ENCODE results near the gene TEX2. TPM values are rescaled to one million over a fixed set of nuclear protein-coding genes. Genes with fewer than 3 reads are reported as not detected.

TEX2 gene
- total RNA-seq, 1 experiment from 2014 or later: 27.9 TPM

DNA sequence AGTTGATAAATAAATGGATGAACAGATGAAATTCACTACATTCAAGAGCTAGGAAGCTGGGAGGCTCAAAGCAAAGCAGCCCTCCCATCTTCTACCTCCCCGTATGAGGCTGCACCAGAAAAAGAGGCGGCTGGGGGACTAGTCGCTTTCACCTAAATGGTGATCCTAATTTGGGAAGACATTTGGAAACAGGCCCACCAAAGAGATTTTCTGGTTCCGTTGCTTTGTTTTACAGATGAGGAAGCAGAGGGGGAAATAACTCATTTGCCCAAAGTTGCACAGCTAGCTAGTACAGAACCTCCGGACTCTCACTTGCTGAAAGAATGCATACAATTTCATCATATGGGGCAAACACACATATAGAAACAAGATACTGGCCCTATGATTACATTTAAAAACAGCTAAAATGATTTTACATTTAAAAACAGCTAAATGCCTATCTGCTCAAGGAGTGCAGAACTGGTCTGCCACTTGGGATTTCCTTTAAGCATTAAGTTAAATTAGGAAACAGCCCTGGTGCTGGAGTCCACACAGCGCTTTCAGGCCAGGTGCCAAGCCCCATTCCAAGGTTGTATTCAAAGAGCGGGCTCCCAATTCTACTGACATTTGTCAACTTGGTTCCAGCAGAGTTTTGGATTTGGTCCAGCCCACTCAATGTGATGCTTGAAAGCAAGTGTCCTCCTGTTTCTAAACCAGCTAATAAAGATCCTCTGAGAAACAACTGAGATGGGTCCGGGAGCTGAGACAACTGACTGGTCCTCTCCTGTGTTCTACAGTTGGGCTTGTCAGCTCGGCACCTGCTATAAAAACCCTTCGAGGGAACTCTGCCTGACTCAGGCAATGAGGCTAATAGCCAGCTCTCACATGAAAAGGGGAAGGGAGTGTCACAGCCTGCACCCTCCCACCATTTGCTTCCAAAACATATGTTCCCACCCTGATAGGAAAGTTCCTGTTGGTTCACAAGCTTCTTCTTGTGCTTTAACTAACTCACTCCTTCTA is 144.8 kb downstream of the TEX2 start:
- H3K9me3 ChIP-seq (ENCODE audit: insufficient read depth, low read depth): no peaks in the 10 kb centered on the region
- DNase-seq: no peak
- H3K4me3 ChIP-seq: no peak overlapping the region
- H3K36me3 ChIP-seq (ENCODE audit: low read depth): 0 out of 2 replicates have a peak, but pooled peaks cover 9% of the 10 kb centered on the region
- no peak for TF ChIP-seq EZH2 (IDR thresholded peaks at IDR 0.05; ENCODE audit: low read depth)
- TF ChIP-seq, protein P1, sequence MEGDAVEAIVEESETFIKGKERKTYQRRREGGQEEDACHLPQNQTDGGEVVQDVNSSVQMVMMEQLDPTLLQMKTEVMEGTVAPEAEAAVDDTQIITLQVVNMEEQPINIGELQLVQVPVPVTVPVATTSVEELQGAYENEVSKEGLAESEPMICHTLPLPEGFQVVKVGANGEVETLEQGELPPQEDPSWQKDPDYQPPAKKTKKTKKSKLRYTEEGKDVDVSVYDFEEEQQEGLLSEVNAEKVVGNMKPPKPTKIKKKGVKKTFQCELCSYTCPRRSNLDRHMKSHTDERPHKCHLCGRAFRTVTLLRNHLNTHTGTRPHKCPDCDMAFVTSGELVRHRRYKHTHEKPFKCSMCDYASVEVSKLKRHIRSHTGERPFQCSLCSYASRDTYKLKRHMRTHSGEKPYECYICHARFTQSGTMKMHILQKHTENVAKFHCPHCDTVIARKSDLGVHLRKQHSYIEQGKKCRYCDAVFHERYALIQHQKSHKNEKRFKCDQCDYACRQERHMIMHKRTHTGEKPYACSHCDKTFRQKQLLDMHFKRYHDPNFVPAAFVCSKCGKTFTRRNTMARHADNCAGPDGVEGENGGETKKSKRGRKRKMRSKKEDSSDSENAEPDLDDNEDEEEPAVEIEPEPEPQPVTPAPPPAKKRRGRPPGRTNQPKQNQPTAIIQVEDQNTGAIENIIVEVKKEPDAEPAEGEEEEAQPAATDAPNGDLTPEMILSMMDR (conservative IDR thresholded peaks at IDR 0.05): no peak
- BruUV-seq (replicated peaks): no TSS peak
- H3K27me3 ChIP-seq (ENCODE audit: insufficient read depth, low read depth): no peaks in the 10 kb centered on the region
- no peaks in the 10 kb centered on the region; the same call in 1 of the 2 replicates for H4K20me1 ChIP-seq (ENCODE audit: insufficient read depth)
- no peaks in the 10 kb centered on the region for H3K9me2 ChIP-seq (ENCODE audit: insufficient read depth)
- peaks cover 83% of the 10 kb centered on the region for H3K79me2 ChIP-seq (ENCODE audit: low read depth)
- H3F3A ChIP-seq (ENCODE audit: insufficient read depth, low read depth): peaks cover 47% of the 10 kb centered on the region
- intact Hi-C loops (cut with micrococcal nuclease; ENCODE audit: unreplicated experiment): no loop called here
- ChIA-PET POLR2A (ENCODE audit: unreplicated experiment) (interaction anchor here (0.6 kb wide), 1 partner anchor 27 kb away, joined by 4 read pairs; no protein-coding TSS in a partner anchor), CTCF (no interaction called here)
- H3K27ac ChIP-seq: 0 out of 2 replicates have a peak overlapping the region, but pooled peaks have one; percentile 86
- no peak overlapping the region for H2AFZ ChIP-seq
- H3K4me2 ChIP-seq: no peak overlapping the region
- peaks cover 53% of the 10 kb centered on the region for H3K4me1 ChIP-seq (replicated peaks; ENCODE audit: insufficient read depth)

DNA sequence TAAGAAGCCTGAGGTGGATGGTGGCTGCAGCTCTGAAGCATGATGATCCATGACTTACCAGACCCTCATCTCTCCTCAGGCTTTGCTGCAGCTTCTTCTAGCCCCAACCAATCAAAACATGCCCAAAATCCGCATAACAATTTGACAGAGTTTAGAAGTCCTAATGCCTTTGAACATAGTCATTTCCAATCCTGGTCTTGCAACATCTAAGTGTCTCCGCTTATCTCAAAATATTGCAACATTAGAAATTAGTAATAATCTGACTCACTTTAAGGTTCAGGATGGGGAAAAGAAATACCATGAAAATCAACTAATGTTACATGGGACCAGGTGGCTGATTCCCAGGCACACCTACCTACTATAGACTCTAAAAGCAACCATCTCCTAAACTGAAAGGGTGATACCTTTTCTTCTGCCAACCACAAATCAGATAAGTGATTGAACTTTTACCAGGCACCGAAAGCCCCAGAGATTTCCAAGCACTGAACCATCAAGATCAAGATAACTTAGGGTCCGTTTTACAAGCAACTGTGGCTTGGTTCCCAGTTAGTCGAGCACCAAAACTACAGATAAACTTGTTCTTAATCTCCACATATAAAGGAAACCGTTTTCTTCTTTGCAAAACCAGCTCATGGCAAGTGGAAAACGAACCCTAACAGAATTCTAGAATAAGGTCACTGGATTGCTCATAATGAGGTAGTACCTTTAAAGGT is 147.1 kb downstream of the TEX2 start:
- Histone ChIP-seq H4K20me1 (ENCODE audit: insufficient read depth) (no peaks in the 10 kb centered on the region; the same call in 1 of the 2 replicates), H3K27ac (peak overlapping the region; percentile 86), H3K4me3 (peak overlapping the region; percentile 30; the same call in 1 of the 2 replicates), H2AFZ (no peak overlapping the region), H3K27me3 (ENCODE audit: insufficient read depth, low read depth) (no peaks in the 10 kb centered on the region), H3F3A (ENCODE audit: insufficient read depth, low read depth) (peaks cover 56% of the 10 kb centered on the region), H3K9me2 (ENCODE audit: insufficient read depth) (no peaks in the 10 kb centered on the region), H3K9me3 (ENCODE audit: insufficient read depth, low read depth) (no peaks in the 10 kb centered on the region), H3K36me3 (ENCODE audit: low read depth) (0 out of 2 replicates have a peak, but pooled peaks cover 6% of the 10 kb centered on the region), H3K4me1 (replicated peaks; ENCODE audit: insufficient read depth) (peaks cover 53% of the 10 kb centered on the region), H3K79me2 (ENCODE audit: low read depth) (peaks cover 73% of the 10 kb centered on the region), H3K4me2 (peak overlapping the region; percentile 74)
- BruUV-seq (replicated peaks): no TSS peak
- intact Hi-C loops (cut with micrococcal nuclease; ENCODE audit: unreplicated experiment): no loop called here
- POLR2A ChIA-PET (ENCODE audit: unreplicated experiment): interaction anchor here (0.6 to 0.7 kb wide), 2 partner anchors 9 to 96 kb away, joined by 3 to 5 read pairs; partner anchors contain the start of gene ICAM2
- TF ChIP-seq, protein P1 (conservative IDR thresholded peaks at IDR 0.05): no peak
- TF ChIP-seq EZH2 (IDR thresholded peaks at IDR 0.05; ENCODE audit: low read depth): no peak
- CTCF ChIA-PET: interaction anchor here (1.0 kb wide), 1 partner anchor 166 kb away, joined by 3 read pairs; no protein-coding TSS in a partner anchor
- peak in 1 of 2 experiments; percentile 93 for DNase-seq

Measured in PC-9 (cell line).